Stimulated activated CD8-positive, alpha-beta memory T cell treated with anti-CD3 and anti-CD28 coated beads, Interleukin-7, amount 100 ng/mL, for 48 hours (primary cell): Measurements from ENCODE around the gene ZNF157.
"Not testable (repeated sequence)": the region's sequence is repeated elsewhere in the genome, so short reads cannot be mapped to it uniquely, and the experiment has no call there.

Experiments used
- DNase-seq, 2 donors: peaks; one replicate each; pipeline ENCODE4 v3.0.0-alpha.2; 2020; ENCODE audit warnings: low read depth in 1 of 2; ENCODE audit errors: extremely low read depth in 1 of 2

The ZNF157 gene

DNA sequence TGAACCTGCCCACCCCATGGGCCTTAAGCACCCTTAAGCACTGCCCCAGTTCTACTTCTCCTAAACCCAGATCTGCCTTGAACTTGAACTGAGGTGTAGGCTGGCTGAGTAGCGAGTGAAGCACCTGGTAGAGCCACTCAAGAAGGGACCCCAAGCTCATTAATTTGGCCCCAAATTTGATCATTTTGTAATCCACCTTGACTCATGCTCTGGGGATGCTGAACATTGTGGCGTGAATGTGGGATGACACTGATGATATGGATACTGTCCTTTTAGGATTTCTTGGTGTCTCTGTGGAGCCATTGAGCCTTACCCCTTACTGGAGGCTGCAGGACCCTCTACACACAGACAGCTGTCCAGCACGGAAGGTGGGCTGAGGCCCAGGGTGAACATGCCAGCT is at the start of gene ZNF157:
Gene ZNF157 (plus strand): TSS at position 301 of the 400 bp plus-strand sequence. CDS start 91 bp downstream, at position 392.
- no peak for DNase-seq

DNA sequence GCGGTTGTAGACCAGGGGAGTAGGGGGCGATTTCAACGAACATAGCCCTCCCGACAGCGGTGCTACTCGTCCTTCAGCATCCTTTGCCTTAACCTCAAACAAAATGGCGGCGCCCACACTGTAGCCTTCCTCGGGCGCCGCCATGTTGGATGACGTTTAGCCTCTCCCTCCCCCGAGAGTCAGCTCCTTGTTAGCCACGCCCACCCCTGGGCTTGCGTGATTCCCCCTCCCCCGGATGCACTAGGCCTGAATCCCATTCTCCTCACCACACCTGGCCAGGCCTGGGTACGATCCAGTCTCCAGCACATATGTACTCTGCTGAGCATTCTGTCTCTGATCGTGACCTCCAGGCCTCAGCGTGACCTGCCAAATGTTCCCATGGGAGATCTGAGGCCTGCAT is 49.0 kb upstream of the ZNF157 start:
- DNase-seq: no peak

DNA sequence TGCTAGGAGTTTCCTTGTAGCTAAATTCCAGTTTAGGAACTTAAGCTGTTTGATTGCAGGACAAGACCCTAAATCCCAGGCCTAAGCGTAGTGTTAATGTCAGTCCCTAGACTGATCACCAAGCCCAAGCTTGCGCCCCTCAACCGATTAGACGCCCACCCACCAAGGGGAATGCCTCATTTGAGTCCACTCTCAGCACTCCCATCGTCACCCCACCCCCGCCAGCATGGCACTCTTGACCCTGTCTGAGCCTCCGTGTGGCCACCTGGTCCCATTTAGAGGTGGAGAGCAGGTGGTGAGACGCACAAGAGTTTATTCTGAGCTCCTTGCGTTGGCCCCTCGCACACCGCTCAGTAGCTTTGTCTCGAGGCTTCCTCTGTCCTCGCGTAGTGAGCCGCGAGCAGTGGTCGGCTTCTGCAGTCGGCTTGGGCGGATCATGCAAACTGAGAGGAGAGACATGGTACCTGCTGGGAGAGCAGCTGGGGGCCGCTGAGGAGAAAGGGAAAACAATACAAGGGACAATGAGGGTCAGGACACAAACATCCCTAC is 48.5 kb upstream of the ZNF157 start:
- no peak for DNase-seq

DNA sequence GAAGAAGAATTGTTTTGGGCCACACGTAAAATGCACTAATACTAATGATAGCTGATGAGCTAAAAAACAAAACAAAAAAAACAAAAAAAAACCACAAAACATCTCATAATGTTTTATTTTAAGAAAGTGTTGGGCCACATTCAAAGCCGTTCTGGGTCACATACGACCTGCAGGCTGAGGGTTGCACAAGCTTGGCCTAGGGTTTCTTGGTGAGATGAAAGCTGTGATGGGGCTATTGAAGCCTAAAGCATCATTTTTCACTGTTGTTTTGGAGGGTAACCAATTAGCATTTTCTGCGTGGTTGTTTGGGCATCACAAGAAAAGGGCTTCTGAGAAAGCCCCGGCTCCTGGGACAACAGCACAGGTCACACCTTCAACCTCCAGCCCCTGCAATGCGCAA is 42.5 kb upstream of the ZNF157 start:
- no peak for DNase-seq

DNA sequence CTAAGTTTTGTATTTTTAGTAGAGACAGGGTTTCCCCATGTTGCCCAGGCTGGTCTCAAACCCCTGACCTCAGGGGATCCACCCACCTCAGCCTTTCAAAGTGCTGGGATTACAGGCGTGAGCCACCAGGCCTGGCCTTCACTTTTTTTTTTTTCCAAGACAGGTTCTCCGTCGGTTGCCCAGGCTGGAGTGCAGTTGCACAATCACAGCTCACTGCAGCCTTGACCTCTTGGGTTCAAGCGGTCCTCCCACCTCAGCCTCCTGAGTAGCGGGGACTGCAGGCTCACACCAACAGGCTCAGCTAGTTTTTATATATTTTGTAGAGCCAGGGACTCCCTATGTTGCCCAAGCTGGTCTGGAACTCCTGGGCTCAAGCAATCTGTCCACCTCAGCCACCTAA is 37.6 kb upstream of the ZNF157 start:
- not testable (repeated sequence) for DNase-seq

DNA sequence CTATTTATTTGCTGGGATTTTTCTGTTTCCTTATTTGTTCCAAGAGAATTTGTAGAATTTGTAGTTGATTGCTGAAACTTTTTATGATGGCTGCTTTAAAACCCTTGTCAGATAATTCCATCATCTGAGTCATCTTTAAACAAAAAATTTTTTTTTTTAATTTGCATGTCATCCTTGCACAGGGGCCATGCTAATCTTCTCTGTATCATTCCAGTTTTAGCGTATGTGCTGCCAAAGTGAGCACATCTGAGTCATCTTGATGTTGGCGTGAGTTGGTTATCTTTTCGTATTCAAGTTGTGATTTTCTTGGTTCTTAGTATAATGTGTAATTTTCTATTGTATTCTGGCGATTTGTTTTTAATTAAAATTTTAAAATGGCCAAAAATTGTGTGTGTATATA is 18.7 kb upstream of the ZNF157 start:
- DNase-seq: no peak

DNA sequence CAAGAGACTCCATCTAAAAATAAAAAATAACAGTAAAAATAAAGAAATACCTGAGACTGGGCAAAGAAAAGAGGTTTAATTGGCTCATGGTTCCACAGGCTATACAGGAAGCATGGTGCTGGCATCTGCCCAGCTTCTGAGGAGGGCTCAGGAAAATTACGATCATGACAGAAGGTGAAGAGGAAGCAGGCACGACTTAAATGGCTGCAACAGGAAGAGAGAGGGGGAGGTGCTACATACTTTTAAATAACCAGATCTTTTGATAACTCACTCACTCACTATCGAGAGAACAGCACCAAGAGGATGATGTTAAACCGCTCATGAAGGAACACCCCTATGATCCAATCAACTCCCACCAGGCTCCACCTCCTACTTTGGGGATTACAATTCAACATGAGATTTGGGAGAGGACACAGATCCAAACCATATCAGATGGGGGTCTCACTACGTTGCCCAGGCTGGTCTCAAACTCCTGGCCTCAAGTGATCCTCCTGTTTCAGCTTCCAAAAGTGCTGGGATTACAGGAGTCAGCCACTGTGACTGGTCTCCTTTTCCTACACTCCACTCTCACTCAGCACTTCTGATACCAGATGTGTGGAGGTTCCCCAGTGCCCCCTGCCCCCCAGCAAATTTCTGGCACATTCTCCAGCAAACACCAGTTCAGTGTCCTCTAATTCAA is 11.9 kb upstream of the ZNF157 start:
- no peak for DNase-seq

DNA sequence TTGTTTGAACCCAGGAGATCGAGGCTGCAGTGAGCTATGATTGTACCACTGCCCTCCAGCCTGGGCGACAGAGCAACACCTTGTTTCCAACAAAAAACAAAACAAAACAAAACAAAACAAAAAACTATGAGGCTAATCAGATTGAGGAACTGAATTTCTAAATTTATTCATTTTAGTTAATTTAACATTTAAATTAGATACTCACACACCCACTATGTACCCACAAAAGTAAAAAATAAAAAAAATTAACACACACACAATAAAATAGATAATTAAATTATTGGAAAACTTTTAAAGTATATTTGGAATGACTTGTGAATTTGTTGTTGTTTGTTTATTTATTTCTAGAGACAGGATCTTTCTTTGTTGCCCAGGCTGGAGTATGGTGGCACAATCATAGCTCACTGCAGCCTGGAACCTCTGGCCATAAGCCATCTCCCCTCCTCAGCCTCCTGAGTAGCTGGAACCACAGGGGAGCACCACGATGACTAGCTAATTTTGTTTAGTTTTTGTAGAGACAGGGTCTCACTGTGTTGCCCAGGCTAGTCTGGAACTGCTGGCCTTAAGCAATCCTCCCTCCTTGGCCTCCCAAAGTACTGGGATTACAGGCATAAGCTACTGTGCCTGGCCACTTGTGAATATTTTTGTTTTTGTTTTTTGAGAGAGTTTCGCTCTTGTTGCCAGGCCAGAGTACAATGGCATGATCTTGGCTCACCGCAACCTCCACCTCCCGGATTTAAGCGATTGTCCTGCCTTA is 9.8 kb upstream of the ZNF157 start:
- DNase-seq: no peak

DNA sequence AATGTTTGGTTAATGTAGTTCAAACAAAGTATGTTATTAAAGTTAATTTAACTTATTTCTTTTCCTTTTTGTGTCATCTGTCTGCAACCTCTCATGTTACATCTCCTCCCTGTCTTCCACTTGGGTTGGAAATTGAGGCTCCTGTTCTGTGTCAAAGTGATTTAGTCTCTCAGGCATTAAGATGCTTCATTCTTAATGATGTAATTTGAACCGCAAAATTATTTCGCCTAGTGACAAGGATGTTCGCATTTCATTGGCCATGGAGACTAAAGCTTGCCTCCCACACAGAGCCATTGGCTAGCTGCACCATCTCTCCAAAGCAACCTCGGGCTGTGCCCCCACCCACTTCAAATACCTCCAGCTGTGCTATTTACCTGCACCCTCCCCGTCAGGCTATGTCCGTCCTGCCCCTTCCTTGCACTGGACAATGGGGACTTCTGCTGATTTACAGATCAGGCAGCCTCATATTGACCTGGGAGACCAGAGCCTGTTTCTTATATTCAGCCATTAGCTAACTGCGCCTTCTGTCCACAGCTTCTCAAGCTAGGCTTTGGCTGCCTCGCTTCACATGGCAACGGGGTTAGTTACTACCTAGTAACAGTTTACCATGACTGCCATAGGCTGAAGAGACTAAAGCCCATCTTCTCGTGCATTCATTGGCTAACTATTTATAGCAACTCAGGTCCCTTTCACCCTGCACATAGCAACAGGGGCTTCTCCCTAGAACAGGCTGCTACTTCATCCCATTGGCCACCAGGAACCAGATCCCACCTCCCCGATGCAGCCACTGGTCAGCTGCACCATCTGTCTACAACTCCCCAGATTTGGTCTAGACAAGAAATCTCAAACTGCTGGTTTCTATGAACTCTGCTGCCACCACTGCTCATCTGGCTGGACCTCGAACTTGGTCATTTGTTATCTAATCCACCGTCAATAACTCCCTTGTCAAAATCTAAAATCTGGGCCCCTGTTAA is 8.6 kb upstream of the ZNF157 start:
- DNase-seq: peak in 1 of 2 donors; percentile 14

DNA sequence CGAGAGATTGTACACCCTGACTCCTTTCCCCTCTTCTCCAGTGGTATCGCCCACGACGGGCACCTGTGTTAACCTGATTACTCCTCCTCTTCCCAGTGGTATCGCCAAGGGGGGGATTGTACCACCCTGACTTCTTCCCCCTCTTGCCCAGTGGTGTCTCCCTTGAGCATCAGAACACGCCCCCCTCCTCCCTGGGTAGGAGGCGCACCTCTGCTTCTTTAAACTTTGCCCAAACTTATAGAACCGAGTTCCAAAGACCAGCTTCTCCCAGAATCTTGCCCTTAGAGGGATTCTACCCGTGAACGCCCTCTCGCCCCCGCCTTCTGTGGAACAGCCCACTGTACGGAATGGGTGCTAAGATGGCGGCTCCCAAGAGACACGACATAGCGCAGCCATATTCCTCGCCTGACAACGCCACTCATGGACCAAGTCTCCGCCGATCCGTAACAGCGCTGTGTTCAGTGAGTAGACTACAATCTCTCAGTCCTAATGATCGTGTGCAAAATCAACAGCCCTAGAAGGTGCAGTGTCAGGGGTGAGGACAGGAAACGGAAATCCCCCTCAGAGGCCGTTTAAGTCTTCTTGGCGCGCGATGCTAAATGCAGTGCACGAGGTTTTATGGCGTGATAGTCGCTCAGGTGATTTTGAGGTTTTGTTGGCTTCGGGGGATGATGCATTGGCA is 4.2 kb upstream of the ZNF157 start:
- peak; percentile 24 to 58 for DNase-seq

DNA sequence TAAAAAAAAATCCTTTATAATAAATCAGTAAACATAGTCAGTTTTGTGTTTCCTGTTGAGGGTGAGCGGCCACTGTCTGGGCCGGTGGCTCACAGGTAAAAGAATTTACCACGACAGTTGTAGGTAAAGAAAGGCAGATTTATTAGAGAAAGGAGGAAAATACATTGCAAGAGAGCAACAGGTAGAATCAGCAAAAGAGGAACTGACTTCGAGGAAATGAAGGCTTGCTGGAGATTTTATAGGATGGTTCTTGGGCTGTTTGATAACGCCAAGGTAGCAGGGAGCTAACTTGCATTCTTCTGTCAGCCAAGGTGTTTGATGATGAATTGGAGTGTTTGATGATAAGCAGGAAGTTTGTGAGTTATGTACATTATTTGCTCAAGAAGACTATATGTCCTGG is 2.8 kb downstream of the ZNF157 start:
- DNase-seq: no peak

DNA sequence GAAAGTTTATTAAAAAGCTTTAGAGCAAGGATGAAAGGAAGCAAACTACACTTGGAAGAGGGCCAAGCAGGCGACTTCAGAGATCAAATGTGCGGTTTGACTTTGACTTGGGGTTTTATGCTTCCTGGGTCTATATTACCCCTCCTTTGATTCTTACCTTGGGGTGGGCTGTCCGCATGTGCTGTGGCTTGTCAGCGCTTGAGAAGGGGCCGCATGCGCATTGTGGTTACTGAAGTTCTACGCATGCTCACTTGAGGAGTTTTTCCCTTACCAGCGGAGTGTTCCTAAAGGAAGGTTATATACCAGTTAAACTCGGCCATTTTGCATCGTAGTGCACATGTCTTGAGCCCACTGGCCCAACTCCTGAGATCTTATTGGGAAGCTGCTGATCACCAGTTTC is 9.9 kb downstream of the ZNF157 start:
- peak; percentile 44 to 49 for DNase-seq

DNA sequence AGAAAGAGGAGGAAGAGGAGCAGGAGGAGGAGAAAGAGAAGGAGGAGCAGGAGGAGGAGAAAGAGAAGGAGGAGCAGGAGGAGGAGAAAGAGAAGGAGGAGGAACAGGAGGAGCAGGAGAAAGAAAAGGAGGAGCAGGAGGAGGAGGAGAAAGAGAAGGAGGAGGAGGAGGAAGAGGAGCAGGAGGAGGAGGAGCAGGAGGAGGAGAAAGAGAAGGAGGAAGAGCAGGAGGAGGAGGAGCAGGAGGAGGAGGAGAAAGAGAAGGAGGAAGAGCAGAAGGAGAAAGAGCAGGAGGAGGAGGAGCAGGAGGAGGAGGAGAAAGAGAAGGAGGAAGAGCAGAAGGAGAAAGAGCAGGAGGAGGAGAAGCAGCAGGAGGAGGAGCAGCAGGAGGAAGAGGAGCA is 10.5 kb downstream of the ZNF157 start:
- not testable (repeated sequence) for DNase-seq

DNA sequence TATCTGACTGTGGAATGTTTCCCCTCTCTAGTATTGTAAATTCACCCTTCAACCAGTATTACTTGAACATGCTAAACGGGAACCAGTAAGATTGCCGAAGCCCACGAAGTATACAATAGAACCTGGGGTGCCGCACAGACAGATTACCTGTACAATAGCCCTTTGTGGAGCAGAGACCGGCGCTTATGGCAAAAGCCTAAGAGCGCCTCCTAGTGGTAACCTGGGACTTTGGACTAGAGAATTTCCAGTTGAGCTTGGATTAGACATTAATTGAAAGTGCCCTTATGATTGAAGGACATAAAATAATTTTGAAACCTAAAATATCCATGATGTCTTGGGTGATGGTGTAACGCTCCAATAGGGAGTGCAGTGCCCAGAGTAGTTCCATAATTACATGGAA is 14.1 kb downstream of the ZNF157 start:
- DNase-seq: peak; percentile 31 to 36

DNA sequence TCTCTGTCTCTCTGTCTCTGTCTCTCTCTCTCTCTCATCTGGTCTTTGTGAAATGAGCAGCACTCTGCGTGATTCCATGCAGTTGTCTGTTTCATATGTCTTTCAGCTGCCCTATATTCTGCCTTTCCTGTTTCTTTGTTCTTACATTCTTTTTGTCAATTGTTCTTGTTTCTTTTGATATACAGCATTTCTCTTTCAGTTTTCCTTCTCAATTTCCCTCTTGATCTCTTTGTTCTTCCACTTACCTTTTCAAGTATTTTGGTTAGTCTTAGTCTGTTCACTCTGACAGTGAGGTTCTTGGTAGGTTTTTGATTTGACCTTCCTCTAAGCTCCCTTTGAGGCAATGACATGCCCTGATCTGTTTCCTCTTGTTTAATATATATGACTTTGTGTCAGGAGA is 20.4 kb downstream of the ZNF157 start:
- no peak for DNase-seq

DNA sequence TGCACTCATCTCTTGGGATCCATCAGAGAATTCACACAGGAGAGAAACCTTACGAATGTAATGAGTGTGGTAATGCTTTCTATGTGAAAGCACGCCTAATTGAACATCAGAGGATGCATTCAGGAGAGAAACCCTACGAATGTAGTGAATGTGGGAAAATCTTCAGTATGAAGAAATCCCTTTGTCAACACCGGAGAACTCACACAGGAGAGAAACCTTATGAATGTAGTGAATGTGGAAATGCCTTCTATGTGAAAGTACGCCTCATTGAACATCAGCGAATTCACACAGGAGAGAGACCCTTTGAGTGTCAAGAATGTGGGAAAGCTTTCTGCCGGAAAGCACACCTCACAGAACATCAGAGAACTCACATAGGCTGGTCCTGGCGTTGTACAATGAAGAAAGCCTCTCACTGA is 42.8 kb downstream of the ZNF157 start:
- no peak for DNase-seq

DNA sequence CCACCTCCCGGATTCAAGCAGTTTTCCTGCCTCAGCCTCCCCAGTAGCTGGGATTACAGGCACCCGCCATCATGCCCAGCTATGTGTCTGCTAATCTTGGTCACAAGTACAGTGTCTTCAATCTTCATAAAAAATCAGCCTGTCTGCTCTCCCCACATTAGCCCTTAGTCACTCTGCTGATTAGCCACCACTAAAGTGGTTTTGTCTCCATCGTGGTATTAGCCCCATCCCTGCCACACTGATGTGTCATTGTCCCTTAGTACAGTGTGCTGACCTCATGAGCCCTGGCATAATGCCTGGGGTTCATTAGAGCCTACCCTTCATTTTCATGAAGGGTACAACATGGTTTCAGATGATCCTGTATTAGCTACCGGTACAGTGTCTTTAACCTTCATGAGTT is 49.9 kb downstream of the ZNF157 start:
- DNase-seq: no peak

DNA sequence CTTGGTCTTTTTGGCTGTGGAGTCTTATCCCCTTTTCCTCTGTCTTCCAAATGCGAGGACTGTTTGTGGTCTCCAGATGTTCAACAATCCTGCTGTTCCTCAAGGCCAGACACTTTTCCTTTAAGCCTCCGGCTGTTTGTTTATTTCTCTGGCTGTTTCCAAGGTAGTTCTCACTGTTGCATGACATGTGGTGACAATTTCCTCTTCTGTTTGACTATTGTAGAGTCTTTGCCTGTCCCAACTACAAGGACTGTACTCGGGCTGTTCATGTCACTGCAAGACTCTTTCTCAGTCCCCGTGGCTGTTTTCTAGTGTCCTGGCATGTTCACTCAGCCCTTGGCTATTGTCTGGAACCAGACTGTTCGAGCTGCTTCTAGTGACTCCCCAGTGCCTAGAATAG is 50.6 kb downstream of the ZNF157 start:
- DNase-seq: no peak

DNA sequence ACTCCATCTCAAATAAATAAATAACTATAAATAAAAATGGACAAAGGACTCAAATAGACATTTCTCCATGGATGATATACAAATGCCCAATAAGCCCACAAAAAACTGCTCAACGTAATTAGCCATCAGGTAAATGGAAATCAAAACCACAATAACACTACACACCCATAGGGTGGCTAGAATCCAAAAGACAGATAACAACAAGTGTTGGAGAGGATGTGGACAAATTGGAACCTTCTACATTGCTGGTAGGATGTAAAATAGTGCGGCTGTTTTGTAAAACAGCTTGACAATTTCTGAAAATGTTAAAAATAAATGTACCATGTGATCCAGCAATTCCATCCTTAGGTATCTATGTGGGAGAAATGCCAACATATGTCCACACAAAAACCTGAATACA is 52.1 kb downstream of the ZNF157 start:
- DNase-seq: no peak

DNA sequence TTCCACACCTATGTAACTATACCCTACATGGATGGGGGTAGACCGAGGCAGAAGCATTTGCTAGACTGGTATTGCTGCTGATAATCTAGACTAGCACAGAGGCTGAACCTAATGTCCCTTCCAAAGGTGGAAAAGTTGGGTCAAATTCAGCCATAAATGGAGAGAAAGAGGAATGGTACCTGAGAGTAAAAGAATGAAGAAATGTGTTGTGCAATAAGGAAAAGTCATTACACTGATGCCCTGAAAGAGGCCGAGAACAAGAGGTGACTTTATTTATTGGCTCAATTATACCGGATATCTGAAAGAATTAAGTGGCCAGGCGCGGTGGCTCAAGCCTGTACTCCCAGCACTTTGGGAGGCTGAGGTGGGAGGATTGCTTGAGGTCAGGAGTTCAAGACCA is 60.5 kb downstream of the ZNF157 start:
- DNase-seq: no peak
